HepG2 (cell line): Measurements from ENCODE around the gene LRRC4C. TPM values are rescaled to one million over a fixed set of nuclear protein-coding genes. Genes with fewer than 3 reads are reported as not detected.

Experiments used
- ATAC-seq: fragments of 200-7000 bp; cut with Tn5 transposase; 3 replicates; pipeline ENCODE4 v1.9.1; 2020; ENCODE audit warnings: mild to moderate bottlenecking, moderate library complexity
- BruUV-seq: library from RNA; stranded (reverse); fragments of 400-500 nt; replicated peaks from 2 replicates; lab custom pipeline; 2021; lab: Mats Ljungman, UMichigan
- CTCF ChIA-PET: fragments of 300-600 bp; formaldehyde crosslinking; extraction: SDS; loops from one replicate; lab custom pipeline; 2021; ENCODE audit warnings: low total read pairs, inconsistent platforms, low intra/inter-chr PET ratio; lab: Yijun Ruan, JAX
- POLR2A ChIA-PET: fragments of 350-600 bp; sonication (Branson Sonifier 250); formaldehyde crosslinking; loops from one replicate; lab custom pipeline; 2020; ENCODE audit warnings: antibody characterized with exemption, inconsistent platforms; lab: Yijun Ruan, JAX
- DNase-seq: peaks from one replicate; pipeline ENCODE4 v3.0.0-alpha.2; 2015; ENCODE audit warnings: low spot score
- FAIRE-seq: peaks from 3 replicates; lab custom pipeline; 2011; peaks lifted over from hg19 to GRCh38; lab: Jason Lieb, UNC
- H2AFZ ChIP-seq: one replicate; pipeline ENCODE4 v1.6.1; 2011; ENCODE audit warnings: low read length, inconsistent platforms
- H3K27ac ChIP-seq: fragments of 300-600 bp; 3 replicates; pipeline ENCODE4 v1.8.0; 2011; ENCODE audit warnings: mixed run types, mild to moderate bottlenecking, mixed read lengths, low read length, inconsistent platforms; ENCODE audit not compliant: insufficient read depth; ENCODE audit errors: extremely low read length
- H3K27me3 ChIP-seq, 2 experiments: fragments of 200-600 bp in 1 of 2; 2 replicates in 1 of 2; 3 replicates in 1 of 2; pipeline versions ENCODE4 v1.6.0 to v1.8.0; 2011; ENCODE audit warnings: low read length in 2 of 2, mild to moderate bottlenecking in 2 of 2, moderate library complexity in 2 of 2, inconsistent platforms in 1 of 2; ENCODE audit not compliant: insufficient read depth in 2 of 2, control insufficient read depth in 1 of 2
- H3K36me3 ChIP-seq, 2 experiments: fragments of 200-600 bp in 1 of 2; replicated peaks in 1 of 2; 2 replicates in 1 of 2; 3 replicates in 1 of 2; pipeline versions ENCODE4 v1.5.1 to v1.8.0; 2011; ENCODE audit warnings: low read length in 2 of 2, inconsistent platforms in 1 of 2; ENCODE audit not compliant: insufficient read depth in 2 of 2, control insufficient read depth in 1 of 2
- H3K4me1 ChIP-seq: 2 replicates; pipeline ENCODE4 v1.5.1; 2012; ENCODE audit warnings: low read length, inconsistent platforms; ENCODE audit not compliant: insufficient read depth
- H3K4me2 ChIP-seq: 2 replicates; pipeline ENCODE4 v1.6.0; 2011; ENCODE audit warnings: low read depth, low read length, inconsistent platforms
- H3K4me3 ChIP-seq, 3 experiments: fragments of 200-600 bp in 1 of 3; sonication (generic), shearing (Covaris generic) in 1 of 3; replicated peaks in 1 of 3; 2 replicates each; pipeline ENCODE4 v1.5.1; 2011 to 2016; ENCODE audit warnings: low read length in 3 of 3, inconsistent platforms in 2 of 3, low read depth in 2 of 3, mild to moderate bottlenecking in 2 of 3, control low read depth in 1 of 3, mixed read lengths in 1 of 3; ENCODE audit not compliant: insufficient read depth in 1 of 3
- H3K79me2 ChIP-seq: one replicate; pipeline ENCODE4 v1.6.1; 2011; ENCODE audit warnings: low read length, inconsistent platforms; ENCODE audit not compliant: insufficient read depth
- H3K9ac ChIP-seq: 2 replicates; pipeline ENCODE4 v1.6.0; 2011; ENCODE audit warnings: mild to moderate bottlenecking, low read depth, low read length, inconsistent platforms; ENCODE audit not compliant: insufficient read depth
- H3K9me3 ChIP-seq: 2 replicates; pipeline ENCODE4 v1.5.1; 2012; ENCODE audit warnings: mild to moderate bottlenecking, low read length
- H4K20me1 ChIP-seq: 2 replicates; pipeline ENCODE4 v1.6.0; 2011; ENCODE audit warnings: inconsistent platforms, mild to moderate bottlenecking, low read length, moderate library complexity; ENCODE audit not compliant: insufficient read depth
- BCL6 ChIP-seq: IDR thresholded peaks from 2 replicates; pipeline ENCODE4 v1.6.1; 2016; ENCODE audit warnings: missing genetic modification reagents, missing compliant biosample characterization
- DR1 ChIP-seq: sonication (generic); formaldehyde crosslinking; IDR thresholded peaks from 2 replicates; pipeline ENCODE4 v1.8.0; 2021; ENCODE audit warnings: mild to moderate bottlenecking, missing genetic modification reagents, inconsistent platforms
- HNRNPK ChIP-seq: fragments of 200-400 bp; formaldehyde crosslinking; IDR thresholded peaks from 2 replicates; pipeline ENCODE4 v1.6.1; 2018; ENCODE audit warnings: low read length, low read depth, moderate library complexity, mild to moderate bottlenecking; ENCODE audit not compliant: poor library complexity, severe bottlenecking
- KAT8 ChIP-seq: IDR thresholded peaks from 2 replicates; pipeline ENCODE4 v1.6.1; 2016; ENCODE audit warnings: missing genetic modification reagents, missing compliant biosample characterization
- NCOA2 ChIP-seq: sonication (generic); formaldehyde crosslinking; IDR thresholded peaks from 2 replicates; pipeline ENCODE4 v1.8.0; 2022; ENCODE audit warnings: inconsistent platforms
- NONO ChIP-seq, 2 experiments: fragments of 450-650 bp in 1 of 2; sonication (generic) in 1 of 2; formaldehyde crosslinking in 1 of 2; IDR thresholded peaks in 1 of 2; conservative IDR thresholded peaks in 1 of 2; 2 replicates each; pipeline versions ENCODE4 v1.6.1 to v1.8.0; 2017 to 2022; ENCODE audit warnings: mild to moderate bottlenecking in 1 of 2, missing genetic modification reagents in 1 of 2, moderate library complexity in 1 of 2
- PHF21A ChIP-seq: sonication (generic); formaldehyde crosslinking; IDR thresholded peaks from 2 replicates; pipeline ENCODE4 v1.5.0; 2020; ENCODE audit warnings: mild to moderate bottlenecking, missing genetic modification reagents
- RARG ChIP-seq: sonication (generic); formaldehyde crosslinking; IDR thresholded peaks from 2 replicates; pipeline ENCODE4 v1.4.0; 2020; ENCODE audit warnings: low read depth, mild to moderate bottlenecking, missing genetic modification reagents
- SMARCC2 ChIP-seq: fragments of 450-650 bp; IDR thresholded peaks from 2 replicates; pipeline ENCODE4 v1.6.1; 2017; ENCODE audit warnings: antibody characterized with exemption, mild to moderate bottlenecking
- SPEN ChIP-seq: sonication (generic); formaldehyde crosslinking; IDR thresholded peaks from 2 replicates; pipeline ENCODE4 v1.5.1; 2020; ENCODE audit warnings: low read depth, mild to moderate bottlenecking, missing genetic modification reagents
- ZMYM4 ChIP-seq: sonication (generic); formaldehyde crosslinking; IDR thresholded peaks from 2 replicates; pipeline ENCODE4 v1.8.1; 2023; ENCODE audit warnings: mild to moderate bottlenecking, missing genetic modification reagents
- ZNF280D ChIP-seq: sonication (generic); formaldehyde crosslinking; IDR thresholded peaks from 2 replicates; pipeline ENCODE4 v1.5.1; 2020; ENCODE audit warnings: mild to moderate bottlenecking, missing genetic modification reagents
- ZNF333 ChIP-seq: sonication (generic); formaldehyde crosslinking; IDR thresholded peaks from 2 replicates; pipeline ENCODE4 v1.4.0; 2020; ENCODE audit warnings: mild to moderate bottlenecking, missing genetic modification reagents, borderline replicate concordance
- ZNF335 ChIP-seq: sonication (generic); formaldehyde crosslinking; IDR thresholded peaks from 2 replicates; pipeline ENCODE4 v1.4.0; 2020; ENCODE audit warnings: missing genetic modification reagents
- ZNF383 ChIP-seq: sonication (generic); formaldehyde crosslinking; IDR thresholded peaks from 2 replicates; pipeline ENCODE4 v1.4.0; 2020; ENCODE audit warnings: missing genetic modification reagents, mild to moderate bottlenecking, borderline replicate concordance
- ZNF564 ChIP-seq: sonication (generic); formaldehyde crosslinking; IDR thresholded peaks from 2 replicates; pipeline ENCODE4 v1.8.1; 2023; ENCODE audit warnings: mild to moderate bottlenecking, missing genetic modification reagents
- ZNF678 ChIP-seq: sonication (generic); formaldehyde crosslinking; IDR thresholded peaks from 2 replicates; pipeline ENCODE4 v1.4.0; 2020; ENCODE audit warnings: mild to moderate bottlenecking, missing genetic modification reagents
- ZNF773 ChIP-seq: sonication (generic); formaldehyde crosslinking; IDR thresholded peaks from 2 replicates; pipeline ENCODE4 v1.4.0; 2020; ENCODE audit warnings: missing genetic modification reagents, borderline replicate concordance
- WGBS: methylation state at CpG from one replicate; pipeline ENCODE4 v1.1.6; 2017; ENCODE audit warnings: low lambda C conversion rate; 5-methylcytosine and 5-hydroxymethylcytosine counted together
- in situ Hi-C: cut with HindIII; loops from 2 replicates; pipeline ENCODE4 v1.10.0; 2017; ENCODE audit warnings: low pct_unique_long_range_greater_than_20kb; ENCODE audit not compliant: extremely low pct_ligation_motif_present
- intact Hi-C: fragments of 100-400 bp; cut with micrococcal nuclease; formaldehyde crosslinking; loops from one replicate; pipeline ENCODE4 v1.10.0; 2022; ENCODE audit not compliant: unreplicated experiment
- polyA plus RNA-seq, 8 experiments: library from polyadenylated mRNA; depleted of rRNA in 3 of 8; stranded (reverse) in 7 of 8; unstranded in 1 of 8; fragments of >200 nt; fragmentation: Illumina TruSeq in 4 of 8; extraction: Trizol in 4 of 8; gene quantifications; 2 replicates each; pipeline versions ENCODE4 v1.2.1 to v1.2.3, GENCODE V29; 2011 to 2016; ENCODE audit warnings: low read depth in 4 of 8, missing spikeins in 1 of 8, mixed read lengths in 1 of 8; ENCODE audit not compliant: insufficient read depth in 1 of 8
- total RNA-seq, 5 experiments: library from RNA; depleted of rRNA; stranded (reverse); fragments of >200 nt; fragmentation: Illumina TruSeq; extraction: Trizol; gene quantifications; 2 replicates each; pipeline ENCODE4 v1.2.3, GENCODE V29; 2016; ENCODE audit warnings: low read depth in 1 of 5
- TF ChIP-seq, protein P1 (sequence below): sonication (generic); formaldehyde crosslinking; IDR thresholded peaks from 2 replicates; pipeline ENCODE4 v1.8.0; 2022; ENCODE audit warnings: missing genetic modification reagents, mild to moderate bottlenecking, borderline replicate concordance

LRRC4C gene
- total and polyA plus RNA-seq, 2 of the 13 experiments (the other 11 are each of a cell fraction or from before 2014, with no cell fraction given): not detected

DNA sequence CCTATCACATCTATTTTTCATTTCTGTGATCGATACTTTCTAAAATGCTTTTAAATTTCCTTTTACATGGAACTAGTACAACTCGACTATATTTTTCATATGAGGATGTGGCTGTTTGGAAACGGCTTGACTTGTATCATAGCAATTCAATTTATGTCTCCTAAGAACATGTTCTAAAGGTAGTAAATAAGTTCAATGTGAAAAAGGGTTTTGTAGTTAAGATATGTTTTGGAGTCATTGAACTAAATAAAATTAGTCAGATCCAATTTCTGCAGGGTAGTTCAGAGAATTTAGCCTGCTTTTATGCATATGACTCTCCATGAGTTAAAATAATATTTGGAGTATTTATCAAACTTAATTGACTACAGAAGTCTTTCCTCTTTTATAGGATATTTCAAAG lies 1121.4 kb downstream of the LRRC4C start (continued):
- TF ChIP-seq ZNF383 (CRISPR knock-in tag) (no peak), KAT8 (CRISPR knock-in tag) (no peak), RARG (CRISPR knock-in tag) (no peak), ZMYM4 (CRISPR knock-in tag) (no peak)

DNA sequence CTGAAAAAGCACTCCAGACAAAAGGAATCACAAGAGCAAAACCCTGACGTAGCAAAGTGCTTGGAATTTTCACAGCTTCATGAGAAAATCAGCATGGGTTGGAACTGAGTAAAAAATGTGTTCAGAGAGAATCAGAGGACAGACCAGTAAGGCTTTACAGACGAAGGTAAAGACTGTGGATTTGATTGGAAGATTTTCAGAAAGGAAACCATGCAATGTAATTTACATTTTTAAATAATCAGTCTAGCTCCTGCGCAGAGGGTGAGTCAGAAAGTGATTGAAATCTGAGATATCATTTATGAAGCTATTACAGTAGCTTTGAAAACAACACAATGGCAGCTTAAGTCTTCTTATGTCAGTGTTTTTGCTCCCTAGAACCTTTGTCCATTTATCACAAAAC lies 1122.3 kb downstream of the LRRC4C start:
- H3K4me3 ChIP-seq: no peak overlapping the region
- ChIA-PET CTCF (no interaction called here), POLR2A (interaction anchor here (0.7 kb wide), 1 partner anchor 15 kb away, joined by 3 read pairs; no protein-coding TSS in a partner anchor)

More for the DNA sequence above, 1122.3 kb downstream of the LRRC4C start:
- no peak overlapping the region for H2AFZ ChIP-seq
- BruUV-seq: no TSS peak
- TF ChIP-seq ZNF773 (no peak), ZNF333 (CRISPR knock-in tag) (no peak), PHF21A (no peak), DR1 (CRISPR knock-in tag) (no peak), ZNF564 (no peak), NCOA2 (CRISPR knock-in tag) (no peak), NONO (IDR thresholded peaks at IDR 0.05) (no peak), NONO (CRISPR knock-in tag; conservative IDR thresholded peaks at IDR 0.05) (no peak), BCL6 (CRISPR knock-in tag) (no peak), ZNF335 (CRISPR knock-in tag) (no peak), SMARCC2 (no peak), HNRNPK (no peak), SPEN (CRISPR knock-in tag) (no peak), ZNF678 (CRISPR knock-in tag) (no peak), ZNF280D (CRISPR knock-in tag) (no peak)
- TF ChIP-seq, protein P1, sequence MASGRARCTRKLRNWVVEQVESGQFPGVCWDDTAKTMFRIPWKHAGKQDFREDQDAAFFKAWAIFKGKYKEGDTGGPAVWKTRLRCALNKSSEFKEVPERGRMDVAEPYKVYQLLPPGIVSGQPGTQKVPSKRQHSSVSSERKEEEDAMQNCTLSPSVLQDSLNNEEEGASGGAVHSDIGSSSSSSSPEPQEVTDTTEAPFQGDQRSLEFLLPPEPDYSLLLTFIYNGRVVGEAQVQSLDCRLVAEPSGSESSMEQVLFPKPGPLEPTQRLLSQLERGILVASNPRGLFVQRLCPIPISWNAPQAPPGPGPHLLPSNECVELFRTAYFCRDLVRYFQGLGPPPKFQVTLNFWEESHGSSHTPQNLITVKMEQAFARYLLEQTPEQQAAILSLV: no peak
- TF ChIP-seq, all 625 proteins: peak for 0
- H3K4me1 ChIP-seq: no peaks in the 10 kb centered on the region
- no peak overlapping the region for H3K27ac ChIP-seq
- no peak for DNase-seq
- peaks cover 2% of the 10 kb centered on the region; the same call in 1 of the 2 replicates for H3K9me3 ChIP-seq
- in situ Hi-C loops: no loop called here
- WGBS: 22% methylated on average over 3 of the region's 3 CpGs
- no peaks in the 10 kb centered on the region for H3K36me3 ChIP-seq
- intact Hi-C loops: no loop called here
- H3K9ac ChIP-seq: no peak overlapping the region
- H4K20me1 ChIP-seq: no peaks in the 10 kb centered on the region
- no peaks in the 10 kb centered on the region for H3K79me2 ChIP-seq
- ATAC-seq: no peak
- no peak overlapping the region for H3K4me2 ChIP-seq
- FAIRE-seq: no peak
- no peaks in the 10 kb centered on the region for H3K27me3 ChIP-seq
